SK-N-SH treated with all-trans-retinoic acid at 6 μM for 48 hours (cell line): ENCODE measurements around the gene SLC1A5.

Source experiments
- ESRRG ChIP-seq: fragments of 250-450 bp; sonication (Bioruptor Pico); IDR thresholded peaks from 2 replicates; pipeline ENCODE4 v1.6.1; 2021; ENCODE audit warnings: mild to moderate bottlenecking
- RARB ChIP-seq: fragments of 250-450 bp; sonication (Bioruptor Pico); IDR thresholded peaks from 2 replicates; pipeline ENCODE4 v1.8.0; 2021; ENCODE audit warnings: mild to moderate bottlenecking, moderate library complexity
- ZFP3 ChIP-seq: fragments of 250-450 bp; sonication (Bioruptor Pico); IDR thresholded peaks from 2 replicates; pipeline ENCODE4 v1.5.0; 2020; ENCODE audit warnings: mild to moderate bottlenecking, moderate library complexity
- ZFP30 ChIP-seq: fragments of 450-650 bp; formaldehyde crosslinking; IDR thresholded peaks from 2 replicates; pipeline ENCODE4 v1.5.0; 2022; ENCODE audit warnings: mild to moderate bottlenecking, moderate library complexity
- TF ChIP-seq, protein P1 (sequence below): fragments of 250-450 bp; sonication (Bioruptor Pico); IDR thresholded peaks from 2 replicates; pipeline ENCODE4 v1.5.0; 2020; ENCODE audit warnings: mild to moderate bottlenecking, moderate library complexity

DNA sequence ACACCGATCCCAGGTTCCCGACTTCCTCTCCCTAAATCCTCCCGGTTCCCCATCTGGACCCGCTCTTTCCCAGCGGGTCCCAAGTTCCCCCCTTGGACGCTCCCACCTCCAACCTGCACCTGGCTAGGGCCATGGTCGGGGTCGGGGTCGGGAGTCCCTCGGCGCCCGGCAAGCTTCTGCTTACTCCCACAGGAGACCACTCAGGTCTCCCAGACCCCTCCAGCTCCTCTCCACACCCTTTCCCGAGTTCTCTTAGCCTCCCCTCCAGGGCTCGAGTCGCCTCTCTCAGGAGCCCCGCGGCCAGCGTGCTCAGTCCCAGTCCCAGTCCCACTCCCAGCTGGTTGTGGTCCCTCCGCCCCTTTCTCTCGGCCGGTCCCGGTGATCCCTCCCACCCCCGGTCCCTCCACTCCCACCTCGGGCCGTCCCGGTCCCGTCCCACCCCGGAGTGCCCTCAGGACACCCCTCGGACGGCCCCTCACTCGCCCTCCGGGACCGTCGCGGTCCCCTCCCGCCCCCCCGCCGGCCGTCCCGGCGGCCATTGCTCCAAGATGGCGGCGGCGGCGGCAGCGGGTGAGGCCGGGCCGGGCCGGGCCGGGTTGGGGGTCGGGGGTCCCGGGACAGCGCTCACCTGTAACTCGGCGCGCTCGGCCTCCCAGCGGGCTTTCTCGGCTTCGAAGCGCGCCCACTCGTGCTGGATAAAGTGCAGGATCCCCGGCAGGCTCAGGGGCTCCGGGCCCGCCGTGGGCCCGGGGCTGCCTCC lies 42.7 kb downstream of the SLC1A5 start, which contains the start of gene FKRP:
- TF ChIP-seq ZFP30 (no peak), RARB (CRISPR knock-in tag) (no peak), ESRRG (CRISPR knock-in tag) (no peak), ZFP3 (no peak)
- TF ChIP-seq, protein P1, sequence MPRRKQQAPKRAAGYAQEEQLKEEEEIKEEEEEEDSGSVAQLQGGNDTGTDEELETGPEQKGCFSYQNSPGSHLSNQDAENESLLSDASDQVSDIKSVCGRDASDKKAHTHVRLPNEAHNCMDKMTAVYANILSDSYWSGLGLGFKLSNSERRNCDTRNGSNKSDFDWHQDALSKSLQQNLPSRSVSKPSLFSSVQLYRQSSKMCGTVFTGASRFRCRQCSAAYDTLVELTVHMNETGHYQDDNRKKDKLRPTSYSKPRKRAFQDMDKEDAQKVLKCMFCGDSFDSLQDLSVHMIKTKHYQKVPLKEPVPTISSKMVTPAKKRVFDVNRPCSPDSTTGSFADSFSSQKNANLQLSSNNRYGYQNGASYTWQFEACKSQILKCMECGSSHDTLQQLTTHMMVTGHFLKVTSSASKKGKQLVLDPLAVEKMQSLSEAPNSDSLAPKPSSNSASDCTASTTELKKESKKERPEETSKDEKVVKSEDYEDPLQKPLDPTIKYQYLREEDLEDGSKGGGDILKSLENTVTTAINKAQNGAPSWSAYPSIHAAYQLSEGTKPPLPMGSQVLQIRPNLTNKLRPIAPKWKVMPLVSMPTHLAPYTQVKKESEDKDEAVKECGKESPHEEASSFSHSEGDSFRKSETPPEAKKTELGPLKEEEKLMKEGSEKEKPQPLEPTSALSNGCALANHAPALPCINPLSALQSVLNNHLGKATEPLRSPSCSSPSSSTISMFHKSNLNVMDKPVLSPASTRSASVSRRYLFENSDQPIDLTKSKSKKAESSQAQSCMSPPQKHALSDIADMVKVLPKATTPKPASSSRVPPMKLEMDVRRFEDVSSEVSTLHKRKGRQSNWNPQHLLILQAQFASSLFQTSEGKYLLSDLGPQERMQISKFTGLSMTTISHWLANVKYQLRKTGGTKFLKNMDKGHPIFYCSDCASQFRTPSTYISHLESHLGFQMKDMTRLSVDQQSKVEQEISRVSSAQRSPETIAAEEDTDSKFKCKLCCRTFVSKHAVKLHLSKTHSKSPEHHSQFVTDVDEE (CRISPR knock-in tag), result no peak
